ENCODE data around the gene GINS2.

GRCh38 chr16:85638695-85639409, 49.9 kb downstream of the GINS2 start:
- TF ChIP-seq GATA2 (IDR thresholded peaks at IDR 0.05; ENCODE audit: low read depth, low read length): no peak
- TF ChIP-seq GATA3 (IDR thresholded peaks at IDR 0.05; ENCODE audit: low read depth, low read length): no peak
